ENCODE measurements around the gene NUBP1. TPM values are rescaled to one million over a fixed set of nuclear protein-coding genes. Genes with fewer than 3 reads are reported as not detected.
"Not testable (repeated sequence)": the region's sequence is repeated elsewhere in the genome, so short reads cannot be mapped to it uniquely, and the experiment has no call there.

The NUBP1 gene
- total RNA-seq, 2 experiments from 2014 or later = 22.3 to 23.0 TPM

- DNase-seq = no peak
- Mint-ChIP-seq H3K36me3 (ENCODE audit: low read depth) (peaks cover 23% of the 10 kb centered on the region), H3K27me3 (ENCODE audit: low read depth) (no peaks in the 10 kb centered on the region), H3K4me1 (ENCODE audit: low read depth) (peaks cover 29% of the 10 kb centered on the region), H3K27ac (no peak overlapping the region), H3K4me3 (no peak overlapping the region), H3K9me3 (no peaks in the 10 kb centered on the region)
- CTCF ChIA-PET = interaction anchor here (0.7 kb wide), 1 partner anchor 9 kb away, joined by 3 read pairs; no protein-coding TSS in a partner anchor
- intact Hi-C loops (cut with micrococcal nuclease) = no loop called here
Measured at GRCh38 chr16:10753670-10754069, 10.0 kb downstream of the NUBP1 start.

DNA sequence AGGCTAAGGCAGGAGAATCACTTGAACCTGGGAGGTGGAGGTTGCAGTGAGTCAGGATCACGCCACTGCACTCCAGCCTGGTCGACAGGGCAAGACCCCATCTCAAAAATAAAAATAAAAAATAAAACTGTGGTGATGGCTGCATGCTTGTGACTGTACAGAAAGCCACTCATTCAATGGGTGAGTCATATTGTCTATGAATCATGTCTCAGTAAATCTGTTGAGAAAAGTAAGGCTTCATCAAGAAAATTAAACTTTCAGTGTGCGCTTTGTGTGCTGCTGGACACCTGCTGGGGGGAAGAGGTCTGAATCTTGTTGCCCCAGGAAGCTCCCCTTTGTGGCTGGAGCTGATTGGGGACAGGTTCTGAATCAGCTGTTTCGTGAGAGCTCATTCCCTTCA lies 11.3 kb downstream of the NUBP1 start:
- peak; percentile 17 for DNase-seq
- Mint-ChIP-seq H3K27ac (peak overlapping the region; percentile 13), H3K4me3 (no peak overlapping the region), H3K9me3 (no peaks in the 10 kb centered on the region), H3K27me3 (ENCODE audit: low read depth) (no peaks in the 10 kb centered on the region), H3K36me3 (ENCODE audit: low read depth) (peaks cover 27% of the 10 kb centered on the region), H3K4me1 (ENCODE audit: low read depth) (peaks cover 20% of the 10 kb centered on the region)
- CTCF ChIA-PET = no interaction called here
- intact Hi-C loops (cut with micrococcal nuclease) = no loop called here

- Mint-ChIP-seq H3K27me3 (ENCODE audit: low read depth) (no peaks in the 10 kb centered on the region), H3K36me3 (ENCODE audit: low read depth) (peaks cover 36% of the 10 kb centered on the region), H3K9me3 (no peaks in the 10 kb centered on the region), H3K4me3 (no peak overlapping the region), H3K4me1 (ENCODE audit: low read depth) (peaks cover 13% of the 10 kb centered on the region), H3K27ac (no peak overlapping the region)
- DNase-seq = no peak
- CTCF ChIA-PET = interaction anchor here (1.3 kb wide), 1 partner anchor 242 kb away, joined by 3 read pairs; no protein-coding TSS in a partner anchor
- intact Hi-C loops (cut with micrococcal nuclease) = no loop called here
Measured at GRCh38 chr16:10756574-10756973, 12.9 kb downstream of the NUBP1 start.

- Mint-ChIP-seq H3K9me3 (no peaks in the 10 kb centered on the region), H3K27me3 (ENCODE audit: low read depth) (no peaks in the 10 kb centered on the region), H3K4me1 (ENCODE audit: low read depth) (peaks cover 2% of the 10 kb centered on the region), H3K27ac (no peak overlapping the region), H3K4me3 (no peak overlapping the region), H3K36me3 (ENCODE audit: low read depth) (peaks cover 47% of the 10 kb centered on the region)
- CTCF ChIA-PET = no interaction called here
- no peak for DNase-seq
- intact Hi-C loops (cut with micrococcal nuclease) = no loop called here
Measured at GRCh38 chr16:10760858-10761257, 17.2 kb downstream of the NUBP1 start.

DNA sequence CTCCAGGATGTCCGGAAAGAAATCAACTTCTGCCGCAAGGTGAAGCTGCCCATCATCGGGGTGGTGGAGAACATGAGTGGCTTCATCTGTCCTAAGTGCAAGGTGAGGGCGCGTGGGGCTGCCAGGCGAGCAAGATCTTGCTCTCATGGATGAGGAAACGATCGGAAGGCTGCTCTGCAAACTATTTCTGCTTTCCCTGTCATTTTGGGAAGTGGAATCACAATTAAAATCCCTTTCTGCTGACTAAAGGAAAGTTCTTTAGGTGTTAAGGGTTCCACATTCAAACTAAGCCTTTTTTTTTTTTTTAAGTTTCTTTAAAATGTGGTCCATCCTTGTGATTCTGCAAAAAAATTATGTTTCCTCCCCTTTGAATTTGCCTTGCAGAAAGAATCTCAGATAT lies 17.7 kb downstream of the NUBP1 start:
- CTCF ChIA-PET = no interaction called here
- Mint-ChIP-seq H3K4me3 (no peak overlapping the region), H3K9me3 (no peaks in the 10 kb centered on the region), H3K36me3 (ENCODE audit: low read depth) (peaks cover 44% of the 10 kb centered on the region), H3K27me3 (ENCODE audit: low read depth) (no peaks in the 10 kb centered on the region), H3K4me1 (ENCODE audit: low read depth) (peaks cover 2% of the 10 kb centered on the region), H3K27ac (no peak overlapping the region)
- no peak for DNase-seq
- intact Hi-C loops (cut with micrococcal nuclease) = no loop called here

- Mint-ChIP-seq H3K27ac (no peak overlapping the region), H3K27me3 (ENCODE audit: low read depth) (no peaks in the 10 kb centered on the region), H3K9me3 (no peaks in the 10 kb centered on the region), H3K4me3 (no peak overlapping the region), H3K36me3 (ENCODE audit: low read depth) (peaks cover 43% of the 10 kb centered on the region), H3K4me1 (ENCODE audit: low read depth) (peaks cover 2% of the 10 kb centered on the region)
- intact Hi-C loops (cut with micrococcal nuclease) = no loop called here
- CTCF ChIA-PET = no interaction called here
- DNase-seq = no peak
Measured at GRCh38 chr16:10762336-10763016, 18.8 kb downstream of the NUBP1 start.

DNA sequence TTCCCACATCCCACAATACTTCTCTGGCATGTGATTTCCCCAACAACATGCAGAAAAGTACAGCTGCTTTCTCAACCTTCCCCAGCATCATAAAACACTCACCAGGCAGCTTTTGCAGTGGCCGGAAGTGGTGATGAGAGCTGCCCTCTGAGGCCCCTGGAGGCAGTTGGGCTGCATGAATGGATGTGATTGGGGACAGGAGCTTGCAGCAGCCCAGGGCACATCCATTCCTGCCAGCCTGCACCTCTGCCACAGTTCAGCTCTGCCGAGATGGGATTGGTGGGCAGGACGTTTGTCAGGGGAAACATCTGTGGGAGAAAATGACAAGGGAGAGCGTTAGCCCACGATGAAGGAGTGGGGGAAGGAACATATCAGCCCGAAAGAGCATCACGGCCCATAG lies 19.8 kb downstream of the NUBP1 start:
- peaks cover 2% of the 10 kb centered on the region for H3K4me1 Mint-ChIP-seq (ENCODE audit: low read depth)
- intact Hi-C loops (cut with micrococcal nuclease) = no loop called here
- DNase-seq = no peak

DNA sequence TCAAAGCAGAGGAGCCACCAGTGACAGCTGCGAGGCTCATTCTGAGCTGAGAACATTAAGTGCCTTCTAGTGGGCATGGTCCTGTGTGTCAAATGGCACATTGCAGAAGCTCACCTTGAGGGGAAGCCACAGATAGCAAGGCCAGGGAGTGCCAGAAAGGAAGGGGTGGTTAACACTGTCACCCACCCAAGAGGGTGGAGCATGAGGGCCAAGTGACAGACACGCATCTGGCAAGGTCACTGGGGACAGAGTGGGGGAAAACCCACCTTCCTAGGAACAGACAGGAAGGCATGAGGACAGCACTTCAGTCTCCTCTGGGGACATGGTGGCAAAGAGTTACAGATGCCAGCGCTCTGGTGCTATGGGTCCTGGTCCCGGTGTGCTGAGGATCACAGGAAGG lies 22.1 kb downstream of the NUBP1 start:
- H3K36me3 Mint-ChIP-seq (ENCODE audit: low read depth) = peaks cover 30% of the 10 kb centered on the region
- H3K9me3 Mint-ChIP-seq = no peaks in the 10 kb centered on the region
- H3K4me1 Mint-ChIP-seq (ENCODE audit: low read depth) = peaks cover 2% of the 10 kb centered on the region
- CTCF ChIA-PET = no interaction called here
- H3K4me3 Mint-ChIP-seq = no peak overlapping the region
- DNase-seq = no peak
- H3K27me3 Mint-ChIP-seq (ENCODE audit: low read depth) = no peaks in the 10 kb centered on the region
- intact Hi-C loops (cut with micrococcal nuclease) = no loop called here
- no peak overlapping the region for H3K27ac Mint-ChIP-seq

More for the DNA sequence above, 19.8 kb downstream of the NUBP1 start:
- Mint-ChIP-seq H3K4me3 (no peak overlapping the region), H3K36me3 (ENCODE audit: low read depth) (peaks cover 39% of the 10 kb centered on the region), H3K27ac (no peak overlapping the region), H3K27me3 (ENCODE audit: low read depth) (no peaks in the 10 kb centered on the region), H3K9me3 (no peaks in the 10 kb centered on the region)
- CTCF ChIA-PET = no interaction called here

GRCh38 chr16:10767127-10767526 lies 23.5 kb downstream of the NUBP1 start:
- no peaks in the 10 kb centered on the region for H3K9me3 Mint-ChIP-seq
- no peaks in the 10 kb centered on the region for H3K4me1 Mint-ChIP-seq (ENCODE audit: low read depth)
- DNase-seq = no peak
- CTCF ChIA-PET = interaction anchor here (0.7 kb wide), 1 partner anchor 15 kb away, joined by 3 read pairs; no protein-coding TSS in a partner anchor
- no peak overlapping the region for H3K27ac Mint-ChIP-seq
- no peak overlapping the region for H3K4me3 Mint-ChIP-seq
- no peaks in the 10 kb centered on the region for H3K27me3 Mint-ChIP-seq (ENCODE audit: low read depth)
- intact Hi-C loops (cut with micrococcal nuclease) = no loop called here
- peaks cover 23% of the 10 kb centered on the region for H3K36me3 Mint-ChIP-seq (ENCODE audit: low read depth)

DNA sequence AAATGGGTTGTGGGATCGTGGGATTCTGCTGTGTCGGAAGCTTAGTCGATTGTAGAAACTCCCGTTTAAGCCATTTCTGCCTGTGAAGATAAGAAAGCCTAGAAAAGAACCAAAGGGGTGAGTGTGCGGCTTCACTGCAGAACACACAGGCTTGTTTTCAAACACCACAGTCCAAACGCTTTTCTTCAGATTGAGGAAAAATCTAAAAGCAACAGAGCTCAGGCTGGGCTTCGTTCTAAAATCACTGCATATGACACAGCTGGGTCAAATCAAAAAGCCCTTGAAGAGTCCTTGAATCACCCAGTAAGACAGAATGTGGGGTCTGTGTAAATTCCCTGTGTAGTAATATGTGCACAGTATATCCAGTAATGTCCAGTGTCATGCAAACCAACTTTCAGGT lies 25.7 kb downstream of the NUBP1 start:
- no peaks in the 10 kb centered on the region for H3K27me3 Mint-ChIP-seq (ENCODE audit: low read depth)
- DNase-seq = no peak
- H3K4me1 Mint-ChIP-seq (ENCODE audit: low read depth) = no peaks in the 10 kb centered on the region
- intact Hi-C loops (cut with micrococcal nuclease) = no loop called here
- CTCF ChIA-PET = no interaction called here
- peaks cover 4% of the 10 kb centered on the region for H3K36me3 Mint-ChIP-seq (ENCODE audit: low read depth)
- H3K4me3 Mint-ChIP-seq = no peak overlapping the region
- no peaks in the 10 kb centered on the region for H3K9me3 Mint-ChIP-seq
- H3K27ac Mint-ChIP-seq = no peak overlapping the region

- no peak overlapping the region for H3K27ac Mint-ChIP-seq
- intact Hi-C loops (cut with micrococcal nuclease) = no loop called here
- no peaks in the 10 kb centered on the region for H3K27me3 Mint-ChIP-seq (ENCODE audit: low read depth)
- no peaks in the 10 kb centered on the region for H3K9me3 Mint-ChIP-seq
- CTCF ChIA-PET = no interaction called here
- H3K36me3 Mint-ChIP-seq (ENCODE audit: low read depth) = peaks cover 3% of the 10 kb centered on the region
- peaks cover 4% of the 10 kb centered on the region for H3K4me1 Mint-ChIP-seq (ENCODE audit: low read depth)
- no peak overlapping the region for H3K4me3 Mint-ChIP-seq
- no peak for DNase-seq
Measured at GRCh38 chr16:10770907-10771306, 27.3 kb downstream of the NUBP1 start.

DNA sequence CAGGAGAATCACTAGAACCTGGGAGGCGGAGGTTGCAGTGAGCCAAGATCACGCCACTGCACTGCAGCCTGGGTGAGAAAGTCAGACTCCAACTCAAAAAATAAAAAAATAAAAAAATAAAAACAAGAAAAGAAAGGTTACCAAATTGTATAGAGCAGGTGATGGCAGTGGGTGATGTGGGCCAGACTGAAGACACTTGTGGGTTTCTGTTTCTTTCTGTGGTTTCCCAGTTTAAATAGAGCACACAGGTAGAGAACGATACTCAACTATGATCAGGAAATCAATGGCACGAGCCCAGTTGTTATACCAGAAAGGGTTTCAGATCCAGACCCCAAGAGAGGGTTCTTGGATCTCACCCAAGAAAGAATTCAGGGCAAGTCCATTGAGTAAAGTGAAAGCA lies 32.6 kb downstream of the NUBP1 start:
- DNase-seq = no peak
- H3K9me3 Mint-ChIP-seq = no peaks in the 10 kb centered on the region
- H3K4me1 Mint-ChIP-seq (ENCODE audit: low read depth) = peaks cover 6% of the 10 kb centered on the region
- no peak overlapping the region for H3K27ac Mint-ChIP-seq
- H3K36me3 Mint-ChIP-seq (ENCODE audit: low read depth) = no peaks in the 10 kb centered on the region
- H3K27me3 Mint-ChIP-seq (ENCODE audit: low read depth) = no peaks in the 10 kb centered on the region
- CTCF ChIA-PET = no interaction called here
- H3K4me3 Mint-ChIP-seq = no peak overlapping the region
- intact Hi-C loops (cut with micrococcal nuclease) = no loop called here

DNA sequence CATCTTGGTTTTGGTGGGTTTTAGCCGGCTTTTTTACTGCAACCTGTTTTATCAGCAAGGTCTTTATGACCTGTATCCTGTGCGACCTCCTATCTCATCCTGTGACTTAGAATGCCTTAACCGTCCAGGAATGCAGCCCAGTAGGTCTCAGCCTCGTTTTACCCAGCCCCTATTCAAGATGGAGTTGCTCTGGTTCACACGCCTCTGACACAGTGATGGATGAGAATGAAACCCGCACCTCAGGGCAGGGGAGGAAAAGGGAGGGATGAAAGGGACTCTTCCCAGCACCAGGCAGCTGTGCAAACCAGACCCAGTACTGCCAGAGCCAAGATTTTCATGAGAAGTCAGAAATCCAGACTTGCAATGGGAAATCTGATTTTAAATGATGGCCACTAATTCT lies 33.3 kb downstream of the NUBP1 start:
- H3K9me3 Mint-ChIP-seq; H3K4me3 Mint-ChIP-seq; intact Hi-C loops (cut with micrococcal nuclease); CTCF ChIA-PET; H3K27me3 Mint-ChIP-seq (ENCODE audit: low read depth); H3K27ac Mint-ChIP-seq; H3K36me3 Mint-ChIP-seq (ENCODE audit: low read depth); DNase-seq; H3K4me1 Mint-ChIP-seq (ENCODE audit: low read depth): not testable (repeated sequence)
